Panc1 (cell line): ENCODE data around the gene KIF26B.

ENCODE experiments used
- POLR2AphosphoS5 ChIP-seq: IDR thresholded peaks from 2 replicates; pipeline ENCODE4 v1.6.1; 2012; ENCODE audit warnings: mild to moderate bottlenecking, low read depth, low read length, moderate library complexity
- SIN3A ChIP-seq: IDR thresholded peaks from 2 replicates; pipeline ENCODE4 v1.6.1; 2012; ENCODE audit warnings: low read depth, mild to moderate bottlenecking, low read length, moderate library complexity, borderline replicate concordance; ENCODE audit not compliant: insufficient read depth
- TCF7L2 ChIP-seq: IDR thresholded peaks from 2 replicates; pipeline ENCODE4 v1.6.1; 2011; ENCODE audit warnings: mild to moderate bottlenecking, low read depth, low read length, inconsistent platforms
- TF ChIP-seq, protein P1 (sequence below): fragments of 450-650 bp; IDR thresholded peaks from 2 replicates; pipeline ENCODE4 v1.5.1; 2017; ENCODE audit warnings: mild to moderate bottlenecking

DNA sequence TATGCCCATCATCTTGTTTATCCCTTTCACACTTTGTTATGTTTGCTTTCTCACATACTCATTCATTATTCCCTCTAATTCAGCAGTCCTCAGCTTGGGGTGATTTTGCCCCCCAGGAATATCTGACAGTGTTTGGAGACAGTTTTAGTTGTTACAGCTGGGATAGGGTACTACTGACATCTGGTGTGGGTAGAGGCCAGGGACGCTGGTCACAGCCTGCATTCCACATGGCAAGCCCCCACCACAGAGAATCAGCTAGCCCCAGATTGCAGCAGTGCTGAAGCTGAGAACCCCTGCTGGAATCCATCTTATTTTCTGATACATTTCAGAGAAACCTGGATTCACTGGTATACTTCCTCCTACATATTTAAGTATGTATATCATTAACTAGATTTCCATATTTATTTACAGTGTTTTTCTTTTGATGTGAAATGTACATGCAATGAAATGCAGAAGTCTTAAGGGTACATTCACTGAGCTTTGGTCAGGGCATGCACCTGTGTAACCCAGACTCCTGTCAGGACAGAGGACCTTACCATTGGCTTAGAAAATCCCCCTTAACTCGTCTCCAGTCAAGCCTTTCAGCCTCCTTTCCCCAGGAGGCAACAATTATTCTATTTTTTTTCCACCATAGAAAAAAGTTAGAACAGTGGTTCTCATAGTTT, 68.3 kb downstream of the KIF26B start:
- TF ChIP-seq, protein P1, sequence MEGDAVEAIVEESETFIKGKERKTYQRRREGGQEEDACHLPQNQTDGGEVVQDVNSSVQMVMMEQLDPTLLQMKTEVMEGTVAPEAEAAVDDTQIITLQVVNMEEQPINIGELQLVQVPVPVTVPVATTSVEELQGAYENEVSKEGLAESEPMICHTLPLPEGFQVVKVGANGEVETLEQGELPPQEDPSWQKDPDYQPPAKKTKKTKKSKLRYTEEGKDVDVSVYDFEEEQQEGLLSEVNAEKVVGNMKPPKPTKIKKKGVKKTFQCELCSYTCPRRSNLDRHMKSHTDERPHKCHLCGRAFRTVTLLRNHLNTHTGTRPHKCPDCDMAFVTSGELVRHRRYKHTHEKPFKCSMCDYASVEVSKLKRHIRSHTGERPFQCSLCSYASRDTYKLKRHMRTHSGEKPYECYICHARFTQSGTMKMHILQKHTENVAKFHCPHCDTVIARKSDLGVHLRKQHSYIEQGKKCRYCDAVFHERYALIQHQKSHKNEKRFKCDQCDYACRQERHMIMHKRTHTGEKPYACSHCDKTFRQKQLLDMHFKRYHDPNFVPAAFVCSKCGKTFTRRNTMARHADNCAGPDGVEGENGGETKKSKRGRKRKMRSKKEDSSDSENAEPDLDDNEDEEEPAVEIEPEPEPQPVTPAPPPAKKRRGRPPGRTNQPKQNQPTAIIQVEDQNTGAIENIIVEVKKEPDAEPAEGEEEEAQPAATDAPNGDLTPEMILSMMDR: no peak
- TF ChIP-seq SIN3A: no peak
- no peak for TF ChIP-seq POLR2AphosphoS5
- no peak for TF ChIP-seq TCF7L2
